ENCODE data around the gene NPIPB4. TPM values are rescaled to one million over a fixed set of nuclear protein-coding genes. Genes with fewer than 3 reads are reported as not detected.

The NPIPB4 gene
- 6.0 and 9.0 TPM in 2 replicates for total RNA-seq

DNA sequence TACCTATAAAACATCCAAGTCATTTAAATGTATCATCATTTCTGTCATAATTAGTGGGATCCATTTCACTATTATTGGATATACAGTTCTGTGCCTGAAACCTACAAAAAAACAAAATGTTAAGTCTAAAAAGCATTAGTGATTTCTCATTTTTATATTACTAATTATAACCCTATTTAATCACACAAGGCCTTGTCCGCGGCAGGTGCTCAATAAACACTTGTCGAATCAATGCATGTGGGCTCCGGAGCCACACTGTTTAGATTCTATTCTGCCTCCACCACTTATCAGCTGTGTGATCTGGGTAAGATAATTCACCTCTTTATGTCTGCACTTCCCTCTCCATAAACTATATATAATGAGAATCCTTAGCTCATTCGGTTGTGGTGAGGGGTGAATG lies at the start of gene NPIPB4:
Gene NPIPB4, minus strand, starts transcription at position 101 of the 400 bp plus-strand sequence. CDS start 378 bp downstream, outside the sequence.

Other genes with a start within 250 kb of the NPIPB4 start
- gene IGSF6, start 205.1 kb downstream of the NPIPB4 start, total RNA-seq, result not detected in 2 replicates
- not detected in 2 replicates for gene OTOA, start 193.8 kb downstream of the NPIPB4 start, total RNA-seq
- gene UQCRC2, start 95.6 kb upstream of the NPIPB4 start, total RNA-seq, result 172 and 177 TPM in 2 replicates
- not detected in 2 replicates for gene PDZD9, start 143.4 kb upstream of the NPIPB4 start, total RNA-seq
- 7.9 and 8.4 TPM in 2 replicates for gene MOSMO, start 150.4 kb upstream of the NPIPB4 start, total RNA-seq
- not detected in 2 replicates for gene VWA3A, start 234.8 kb upstream of the NPIPB4 start, total RNA-seq

Data from airway epithelial cell (primary cell).